OCI-LY3 (cell line): ENCODE data around the gene SNX24.

Experiments used
- EZH2phosphoT487 ChIP-seq: fragments of 200-600 bp; shearing (Covaris generic); IDR thresholded peaks from 2 replicates; pipeline ENCODE4 v1.6.1; 2018; ENCODE audit warnings: antibody characterized with exemption, mixed run types, low read depth
- TF ChIP-seq, protein P1 (sequence below): fragments of 200-600, 300-600 bp; sonication (generic); IDR thresholded peaks from 2 replicates; pipeline ENCODE4 v1.5.1; 2014; ENCODE audit warnings: antibody characterized with exemption, low read length, low read depth

DNA sequence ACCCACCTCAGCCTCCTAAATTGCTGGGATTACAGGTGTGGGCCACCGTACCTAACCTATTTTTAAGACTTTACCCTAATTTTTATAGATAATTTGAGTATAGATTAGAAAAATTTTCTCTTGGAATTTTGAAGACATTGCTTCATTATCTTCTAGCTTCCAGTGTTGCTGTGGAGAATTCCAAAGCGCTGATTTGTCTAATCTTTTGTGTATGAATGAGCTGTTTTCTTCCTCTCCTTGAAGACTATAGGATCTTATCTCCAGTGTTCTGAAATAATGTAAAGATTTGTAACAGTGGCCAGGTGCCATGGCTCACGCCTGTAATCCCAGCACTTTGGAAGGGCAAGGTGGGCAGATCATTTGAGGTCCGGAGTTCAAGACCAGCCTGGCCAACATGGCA is 5.7 kb upstream of the SNX24 start:
- TF ChIP-seq, protein P1, sequence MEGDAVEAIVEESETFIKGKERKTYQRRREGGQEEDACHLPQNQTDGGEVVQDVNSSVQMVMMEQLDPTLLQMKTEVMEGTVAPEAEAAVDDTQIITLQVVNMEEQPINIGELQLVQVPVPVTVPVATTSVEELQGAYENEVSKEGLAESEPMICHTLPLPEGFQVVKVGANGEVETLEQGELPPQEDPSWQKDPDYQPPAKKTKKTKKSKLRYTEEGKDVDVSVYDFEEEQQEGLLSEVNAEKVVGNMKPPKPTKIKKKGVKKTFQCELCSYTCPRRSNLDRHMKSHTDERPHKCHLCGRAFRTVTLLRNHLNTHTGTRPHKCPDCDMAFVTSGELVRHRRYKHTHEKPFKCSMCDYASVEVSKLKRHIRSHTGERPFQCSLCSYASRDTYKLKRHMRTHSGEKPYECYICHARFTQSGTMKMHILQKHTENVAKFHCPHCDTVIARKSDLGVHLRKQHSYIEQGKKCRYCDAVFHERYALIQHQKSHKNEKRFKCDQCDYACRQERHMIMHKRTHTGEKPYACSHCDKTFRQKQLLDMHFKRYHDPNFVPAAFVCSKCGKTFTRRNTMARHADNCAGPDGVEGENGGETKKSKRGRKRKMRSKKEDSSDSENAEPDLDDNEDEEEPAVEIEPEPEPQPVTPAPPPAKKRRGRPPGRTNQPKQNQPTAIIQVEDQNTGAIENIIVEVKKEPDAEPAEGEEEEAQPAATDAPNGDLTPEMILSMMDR, result no peak
- TF ChIP-seq EZH2phosphoT487, result no peak
